Cardiac fibroblast (primary cell): Measurements from ENCODE around the gene SELENBP1.

Experiments
- DNase-seq, 2 donors: peaks; one replicate each; pipeline versions ENCODE4 v3.0.0 to v3.0.0-alpha.2; 2010; ENCODE audit warnings: low read depth in 2 of 2
- H3K4me3 ChIP-seq, 2 donors: replicated peaks in 1 of 2; 1 replicate in 1 of 2; 2 replicates in 1 of 2; pipeline ENCODE4 v1.5.1; 2011; ENCODE audit warnings: low read depth in 2 of 2, low read length in 2 of 2, mild to moderate bottlenecking in 2 of 2, moderate library complexity in 1 of 2
- CTCF ChIP-seq: IDR thresholded peaks from one replicate; pipeline ENCODE4 v1.5.1; 2011; ENCODE audit warnings: low read depth, mild to moderate bottlenecking, low read length, inconsistent platforms

SELENBP1 gene

DNA sequence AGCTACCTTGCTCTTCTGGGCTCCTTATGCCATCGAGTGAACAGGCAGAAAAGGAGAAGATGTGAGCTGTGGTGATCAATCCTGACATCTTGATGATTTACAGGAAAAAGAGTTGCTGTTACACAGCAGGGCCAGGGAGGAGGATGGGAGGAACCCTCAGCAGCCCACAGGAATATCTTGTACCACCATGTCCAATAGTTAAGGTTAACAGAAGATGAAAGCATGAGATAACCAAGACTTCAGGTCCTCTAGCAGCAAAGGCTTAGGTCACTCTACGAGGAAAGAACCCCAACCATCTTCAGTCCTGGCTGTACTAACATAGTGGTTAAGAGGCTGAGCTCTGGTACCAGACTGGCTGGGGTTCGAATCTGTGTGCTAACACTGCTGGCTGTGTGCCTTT lies 12.1 kb upstream of the SELENBP1 start:
- no peak overlapping the region for H3K4me3 ChIP-seq
- TF ChIP-seq CTCF = no peak
- DNase-seq = no peak

- DNase-seq = no peak
- no peak for TF ChIP-seq CTCF
- H3K4me3 ChIP-seq = no peak overlapping the region
These were observed 4.8 kb upstream of the SELENBP1 start for GRCh38 chr1:151377150-151377884.

GRCh38 chr1:151373196-151373595 lies 691 bp upstream of the SELENBP1 start:
- TF ChIP-seq CTCF = no peak
- no peak overlapping the region for H3K4me3 ChIP-seq
- no peak for DNase-seq

DNA sequence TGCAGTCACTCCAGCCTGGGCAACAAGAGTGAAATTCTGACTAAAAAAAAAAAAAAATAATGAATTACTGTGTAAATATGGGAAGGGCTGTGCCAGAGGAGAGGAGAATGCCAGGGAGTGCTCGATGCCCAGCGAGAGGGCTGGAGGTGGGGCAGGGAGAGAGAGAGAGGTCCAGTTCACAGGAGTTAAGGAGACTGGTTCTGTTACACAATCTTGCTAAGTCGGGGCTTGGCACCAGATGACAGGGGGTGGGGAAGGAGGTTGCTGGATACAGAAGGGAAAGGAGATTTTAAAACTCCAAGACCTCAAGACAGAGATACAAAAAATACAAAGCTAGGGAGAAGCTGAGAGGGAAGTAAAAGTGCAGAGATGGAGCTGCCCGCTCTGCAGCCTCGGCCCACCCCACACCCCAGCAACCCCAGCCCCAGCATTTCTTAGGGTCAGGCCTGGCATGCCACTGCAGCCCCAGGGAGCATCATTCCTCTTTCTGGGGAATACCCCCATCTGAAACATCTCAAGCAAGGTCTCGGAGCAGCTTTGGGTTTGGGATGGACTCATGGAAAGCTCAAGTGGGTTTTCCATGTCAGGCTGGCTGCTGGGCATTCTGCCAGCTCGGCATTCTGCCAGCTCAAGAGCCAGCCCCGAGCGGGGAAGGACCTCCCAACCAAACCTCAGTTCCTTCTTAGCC lies 991 bp downstream of the SELENBP1 start:
- DNase-seq = peak; percentile 69 to 82
- no peak for TF ChIP-seq CTCF
- peak overlapping the region; percentile 50 to 54 for H3K4me3 ChIP-seq

DNA sequence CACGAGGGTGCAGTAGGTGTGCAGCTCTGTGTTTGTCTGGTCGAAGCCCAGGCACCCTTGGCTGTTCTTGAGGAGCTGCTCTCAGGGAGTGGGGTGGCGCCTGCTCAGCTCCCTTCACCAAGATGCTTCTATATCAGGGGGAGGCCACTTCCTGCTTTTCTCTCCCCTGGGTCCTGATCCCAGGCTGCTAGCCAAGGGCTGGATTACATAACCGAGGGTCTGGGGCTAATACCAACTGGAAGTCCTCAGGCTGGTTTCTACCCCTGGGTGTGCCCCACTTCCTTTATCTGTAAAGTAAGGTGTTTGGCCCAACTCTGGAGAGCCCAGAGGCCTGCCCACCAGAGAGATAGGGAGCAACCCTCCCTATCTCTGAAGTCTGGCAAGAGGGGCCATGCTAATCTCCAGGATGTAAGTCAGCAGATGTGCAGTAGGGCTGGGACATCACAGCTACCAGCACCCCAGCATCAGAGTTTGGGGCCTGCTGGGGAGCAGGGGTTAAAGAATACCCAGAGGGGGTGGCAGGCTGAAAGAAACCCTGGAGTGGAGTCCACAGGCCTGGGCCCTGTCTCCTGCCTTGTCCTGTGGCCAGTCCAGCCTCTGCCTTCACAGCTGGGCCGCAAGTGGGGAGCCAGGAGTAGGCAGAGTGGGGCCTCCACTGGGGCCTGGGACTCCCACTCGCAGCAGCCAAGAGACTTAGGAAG lies 2.1 kb downstream of the SELENBP1 start:
- peak; percentile 48 to 65 for DNase-seq
- TF ChIP-seq CTCF = no peak
- H3K4me3 ChIP-seq = no peak overlapping the region

GRCh38 chr1:151369621-151370048 lies 2.9 kb downstream of the SELENBP1 start:
- no peak overlapping the region for H3K4me3 ChIP-seq
- DNase-seq = no peak
- TF ChIP-seq CTCF = no peak
